GM12878 (cell line): ENCODE results near the gene BCAP31. TPM values are rescaled to one million over a fixed set of nuclear protein-coding genes. Genes with fewer than 3 reads are reported as not detected.

Experiments
- ATAC-seq: fragments of 200-7000 bp; cut with Tn5 transposase; 3 replicates; pipeline ENCODE4 v1.9.1; 2020; ENCODE audit warnings: mild to moderate bottlenecking, moderate library complexity
- BruUV-seq: library from RNA; stranded (reverse); fragments of 400-500 nt; replicated peaks from 2 replicates; lab custom pipeline; 2021; lab: Mats Ljungman, UMichigan
- CTCF ChIA-PET: fragments of 300-600 bp; sonication (Branson Sonifier 250); formaldehyde crosslinking; extraction: SDS; loops from one replicate; lab custom pipeline; 2021; ENCODE audit warnings: inconsistent platforms; lab: Yijun Ruan, JAX
- POLR2A ChIA-PET: fragments of 350-600 bp; formaldehyde crosslinking; extraction: SDS; loops from one replicate; lab custom pipeline; 2021; ENCODE audit warnings: inconsistent platforms; lab: Charles Lee
- RAD21 ChIA-PET: fragments of 300-600 bp; sonication (Branson Sonifier 250); formaldehyde crosslinking; loops from one replicate; lab custom pipeline; 2023; ENCODE audit warnings: antibody characterized with exemption; ENCODE audit not compliant: unreplicated experiment; lab: Charles Lee
- SMC1A ChIA-PET: fragments of 300-600 bp; sonication (Branson Sonifier 250); formaldehyde crosslinking; loops from one replicate; lab custom pipeline; 2023; ENCODE audit not compliant: unreplicated experiment, uncharacterized antibody; lab: Charles Lee
- DNase-seq: peaks from one replicate; pipeline ENCODE4 v3.0.0-alpha.2; 2011; ENCODE audit warnings: low read depth, low spot score
- FAIRE-seq: peaks from 3 replicates; lab custom pipeline; 2011; peaks lifted over from hg19 to GRCh38; lab: Jason Lieb, UNC
- H2AFZ ChIP-seq: 2 replicates; pipeline ENCODE4 v1.6.0; 2011; ENCODE audit warnings: low read depth, low read length, control low read depth; ENCODE audit not compliant: control insufficient read depth
- H3K27ac ChIP-seq: 2 replicates; pipeline ENCODE4 v1.5.1; 2011; ENCODE audit warnings: control low read depth; ENCODE audit not compliant: control insufficient read depth, insufficient read depth
- H3K27me3 ChIP-seq, 2 experiments: replicated peaks in 1 of 2; 2 replicates each; pipeline versions ENCODE4 v1.6.0 to v1.6.1; 2011; ENCODE audit warnings: low read length in 1 of 2; ENCODE audit not compliant: control insufficient read depth in 2 of 2, insufficient read depth in 2 of 2
- H3K36me3 ChIP-seq, 2 experiments: 2 replicates each; pipeline ENCODE4 v1.5.1; 2011; ENCODE audit warnings: low read length in 1 of 2; ENCODE audit not compliant: control insufficient read depth in 2 of 2, insufficient read depth in 2 of 2
- H3K4me1 ChIP-seq: 2 replicates; pipeline ENCODE4 v1.6.1; 2011; ENCODE audit warnings: mild to moderate bottlenecking, low read length, moderate library complexity, mixed read lengths; ENCODE audit not compliant: control insufficient read depth, insufficient read depth
- H3K4me2 ChIP-seq: 2 replicates; pipeline ENCODE4 v1.6.0; 2011; ENCODE audit warnings: control low read depth; ENCODE audit not compliant: control insufficient read depth, insufficient read depth
- H3K4me3 ChIP-seq: fragments of 200-600 bp; sonication (generic); 2 replicates; pipeline ENCODE4 v1.5.1; 2016
- H3K79me2 ChIP-seq: 2 replicates; pipeline ENCODE4 v1.6.0; 2011; ENCODE audit warnings: low read length; ENCODE audit not compliant: control insufficient read depth, insufficient read depth
- H3K9ac ChIP-seq: 2 replicates; pipeline ENCODE4 v1.8.0; 2011; ENCODE audit warnings: low read length, control low read depth, mixed read lengths; ENCODE audit not compliant: control insufficient read depth, insufficient read depth
- H3K9me3 ChIP-seq: replicated peaks from 3 replicates; pipeline ENCODE4 v1.5.1; 2011; ENCODE audit warnings: mild to moderate bottlenecking, low read length; ENCODE audit not compliant: control insufficient read depth, insufficient read depth
- H4K20me1 ChIP-seq: 2 replicates; pipeline ENCODE4 v1.6.0; 2011; ENCODE audit not compliant: control insufficient read depth, insufficient read depth
- CBX3 ChIP-seq: fragments of 200-600 bp; sonication (generic); IDR thresholded peaks from 2 replicates; pipeline ENCODE4 v1.6.1; 2016; ENCODE audit warnings: low read depth, borderline replicate concordance
- CREM ChIP-seq: IDR thresholded peaks from 2 replicates; pipeline ENCODE4 v1.6.1; 2014; ENCODE audit warnings: antibody characterized with exemption, low read depth
- ELK1 ChIP-seq: IDR thresholded peaks from 2 replicates; pipeline ENCODE4 v1.6.1; 2012; ENCODE audit warnings: low read depth, low read length, improper control_type of control experiment
- EP300 ChIP-seq, 2 experiments: fragments of 150-350 bp in 1 of 2; IDR thresholded peaks; 2 replicates each; pipeline ENCODE4 v1.6.1; 2011 to 2012; ENCODE audit warnings: low read depth in 2 of 2, low read length in 2 of 2, borderline replicate concordance in 1 of 2, improper control_type of control experiment in 1 of 2, inconsistent platforms in 1 of 2; ENCODE audit not compliant: control insufficient read depth in 1 of 2
- FOS ChIP-seq: IDR thresholded peaks from 3 replicates; pipeline ENCODE4 v1.6.1; 2011; ENCODE audit warnings: borderline replicate concordance; ENCODE audit not compliant: insufficient read length; ENCODE audit errors: extremely low read depth
- FOXK2 ChIP-seq: fragments of 450-650 bp; IDR thresholded peaks from 2 replicates; pipeline ENCODE4 v1.6.1; 2017; ENCODE audit warnings: mild to moderate bottlenecking, moderate library complexity
- HCFC1 ChIP-seq: fragments of 150-350 bp; IDR thresholded peaks from 2 replicates; pipeline ENCODE4 v1.6.1; 2014; ENCODE audit warnings: low read length
- HDAC2 ChIP-seq: fragments of 200-600 bp; sonication (generic); IDR thresholded peaks from 2 replicates; pipeline ENCODE4 v1.6.1; 2017
- NFXL1 ChIP-seq: fragments of 450-650 bp; IDR thresholded peaks from 2 replicates; pipeline ENCODE4 v1.6.1; 2017; ENCODE audit warnings: antibody characterized with exemption, mild to moderate bottlenecking, borderline replicate concordance
- NR2C2 ChIP-seq: IDR thresholded peaks from 2 replicates; pipeline ENCODE4 v1.6.1; 2011; ENCODE audit warnings: borderline replicate concordance, low read depth; ENCODE audit not compliant: control insufficient read depth, insufficient read length
- PAX5 ChIP-seq: IDR thresholded peaks from 2 replicates; pipeline ENCODE4 v1.6.1; 2011; ENCODE audit warnings: low read depth, low read length, borderline replicate concordance
- RAD51 ChIP-seq: fragments of 450-650 bp; IDR thresholded peaks from 2 replicates; pipeline ENCODE4 v1.6.1; 2016; ENCODE audit warnings: moderate library complexity, mild to moderate bottlenecking, inconsistent platforms
- SP1 ChIP-seq: IDR thresholded peaks from one replicate; pipeline ENCODE4 v1.6.1; 2011; ENCODE audit warnings: low read depth, low read length
- TARDBP ChIP-seq: IDR thresholded peaks from 2 replicates; pipeline ENCODE4 v1.6.1; 2016; ENCODE audit warnings: borderline replicate concordance
- WRNIP1 ChIP-seq: IDR thresholded peaks from 2 replicates; pipeline ENCODE4 v1.6.1; 2011; ENCODE audit warnings: low read depth, low read length, improper control_type of control experiment, borderline replicate concordance
- ZBTB33 ChIP-seq: fragments of 450-650 bp; IDR thresholded peaks from 2 replicates; pipeline ENCODE4 v1.6.1; 2017; ENCODE audit warnings: mild to moderate bottlenecking
- ZBTB4 ChIP-seq: fragments of 450-650 bp; formaldehyde crosslinking; IDR thresholded peaks from 2 replicates; pipeline ENCODE4 v1.4.0; 2022; ENCODE audit warnings: mild to moderate bottlenecking, moderate library complexity
- ZNF622 ChIP-seq: fragments of 450-650 bp; IDR thresholded peaks from 2 replicates; pipeline ENCODE4 v1.6.1; 2017; ENCODE audit warnings: mild to moderate bottlenecking, inconsistent platforms
- WGBS: methylation state at CpG from one replicate; pipeline ENCODE4 v1.1.6; 2016; ENCODE audit warnings: low lambda C conversion rate; ENCODE audit not compliant: insufficient replicate concordance, insufficient coverage; ENCODE audit errors: missing lambda C conversion rate; 5-methylcytosine and 5-hydroxymethylcytosine counted together
- in situ Hi-C: fragments of 300-500 bp; cut with MboI; formaldehyde crosslinking; loops from 9 replicates; pipeline ENCODE4 v1.14.3; 2018; ENCODE audit warnings: mixed read lengths
- intact Hi-C: fragments of 100-400 bp; cut with micrococcal nuclease; formaldehyde crosslinking; loops from one replicate; pipeline ENCODE4 v1.14.2; 2022; ENCODE audit not compliant: unreplicated experiment
- polyA plus RNA-seq, 11 experiments: library from polyadenylated mRNA; depleted of rRNA in 4 of 11; unstranded in 6 of 11; stranded (reverse) in 5 of 11; fragments of >200 nt; fragmentation: Nextera tagmentation in 4 of 11; fragmentation: Illumina TruSeq in 1 of 11; extraction: Ambion mirVana in 4 of 11; extraction: Trizol in 1 of 11; gene quantifications; 1 replicate in 1 of 11; 2 replicates in 10 of 11; pipeline versions ENCODE4 v1.2.1 to v1.2.3, GENCODE V29; 2011 to 2016; ENCODE audit warnings: inconsistent platforms in 2 of 11, missing spikeins in 2 of 11, low read depth in 1 of 11
- total RNA-seq, 4 experiments: library from RNA; depleted of rRNA in 3 of 4; stranded (reverse); fragments of >200 nt in 3 of 4; fragmentation: Illumina TruSeq in 1 of 4; extraction: Trizol in 1 of 4; gene quantifications; 2 replicates each; pipeline versions ENCODE4 v1.2.1 to v1.2.3, GENCODE V29; 2013 to 2021

Gene BCAP31
- total and polyA plus RNA-seq, 10 of the 15 experiments (the other 5 are each of a cell fraction or from before 2014, with no cell fraction given) = 63.1 to 246 (median 95.6) TPM

GRCh38 chrX:153726286-153727122 is 2.3 kb upstream of the BCAP31 start:
- Histone ChIP-seq H3K4me3 (no peak overlapping the region), H3K9ac (peak overlapping the region; percentile 38; the same call in 1 of the 2 replicates), H4K20me1 (no peaks in the 10 kb centered on the region), H3K27ac (peak overlapping the region; percentile 28), H3K4me2 (peak overlapping the region; percentile 52), H3K79me2 (peaks cover 17% of the 10 kb centered on the region), H3K4me1 (peaks cover 30% of the 10 kb centered on the region), H3K27me3 (no peaks in the 10 kb centered on the region), H3K36me3 (no peaks in the 10 kb centered on the region), H2AFZ (peak overlapping the region; percentile 62), H3K9me3 (no peaks in the 10 kb centered on the region; the same call in 2 of the 3 replicates)
- DNase-seq (peak; percentile 48), ATAC-seq (peak; percentile 72), FAIRE-seq (peak; percentile 52)
- BruUV-seq = no TSS peak
- ChIA-PET SMC1A (no interaction called here), RAD21 (interaction anchor here (1.4 kb wide), 1 partner anchor 9 kb away, joined by 3 read pairs; no protein-coding TSS in a partner anchor), POLR2A (interaction anchor here (0.6 to 1.3 kb wide), 4 partner anchors 9 to 279 kb away, joined by 3 to 6 read pairs (median 4); partner anchors contain the start of gene ARHGAP4), CTCF (interaction anchor here (1.2 to 1.4 kb wide), 2 partner anchors 10 to 59 kb away, joined by 4 to 5 read pairs; no protein-coding TSS in a partner anchor)
- 32% methylated on average over 29 of the region's 35 CpGs for WGBS
- intact Hi-C loops = no loop called here
- in situ Hi-C loops = no loop called here
- TF ChIP-seq RAD51 (peak; percentile 44; the same call in 1 of the 2 replicates), WRNIP1 (no peak), FOS (no peak), ELK1 (no peak), CBX3 (no peak), SP1 (peak; percentile 51), TARDBP (0 out of 2 replicates have a peak, but pooled peaks have one; percentile 34), EP300 (IDR thresholded peaks at IDR 0.05; ENCODE audit: borderline replicate concordance in 1 of 2, control insufficient read depth in 1 of 2, low read depth in 2 of 2, low read length in 2 of 2) (peak in 1 of 2 experiments; percentile 31; a peak in 1 of 4 replicates), ZBTB33 (no peak), FOXK2 (no peak), PAX5 (0 out of 2 replicates have a peak, but pooled peaks have one; percentile 45), HCFC1 (no peak), ZNF622 (no peak), ZBTB4 (CRISPR knock-in tag) (no peak), CREM (no peak), NFXL1 (no peak), HDAC2 (no peak), NR2C2 (no peak)
